GM21825 (cell line): ENCODE measurements around the gene HSD17B1.

Experiments
- ATAC-seq: cut with Tn5 transposase; IDR thresholded peaks from one replicate; pipeline ENCODE4 v1.9.1; 2021; ENCODE audit warnings: mild to moderate bottlenecking, moderate library complexity; ENCODE audit not compliant: unreplicated experiment

HSD17B1 gene

GRCh38 chr17:42565523-42566214 is 12.9 kb downstream of the HSD17B1 start:
- no peak for ATAC-seq

- ATAC-seq: no peak
Observed at GRCh38 chr17:42566215-42566882, 13.6 kb downstream of the HSD17B1 start.

- no peak for ATAC-seq
Observed at GRCh38 chr17:42566883-42567573, 14.3 kb downstream of the HSD17B1 start, which contains the start of gene MLX. TSS of gene MLX (plus strand) at chr17:42567100. CDS start at chr17:42567125, 25 bp downstream.

GRCh38 chr17:42568341-42569111 is 15.8 kb downstream of the HSD17B1 start:
- ATAC-seq: no peak

- ATAC-seq: no peak
Observed at GRCh38 chr17:42571435-42572225, 18.9 kb downstream of the HSD17B1 start.

DNA sequence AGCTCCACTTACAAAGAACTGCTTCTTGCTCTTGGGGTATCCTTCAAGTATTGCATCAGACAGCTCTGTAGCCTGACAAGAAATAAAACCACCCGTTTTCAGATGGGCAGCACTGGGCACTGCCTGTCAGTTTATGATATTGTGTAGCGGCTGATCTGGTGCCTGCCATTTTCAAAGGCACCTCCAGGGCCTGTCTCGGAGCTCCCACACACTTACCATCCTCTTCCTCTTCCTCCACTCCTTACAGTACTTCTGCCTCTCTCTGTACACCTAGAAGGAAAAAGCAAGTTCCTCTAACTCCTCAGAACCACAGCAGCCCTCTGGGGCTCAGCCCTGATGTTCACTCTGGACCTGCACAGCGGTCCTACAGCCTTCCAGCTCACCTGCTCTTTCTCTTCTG is 20.4 kb downstream of the HSD17B1 start:
- no peak for ATAC-seq

- no peak for ATAC-seq
Observed at GRCh38 chr17:42574463-42574862, 21.7 kb downstream of the HSD17B1 start.

DNA sequence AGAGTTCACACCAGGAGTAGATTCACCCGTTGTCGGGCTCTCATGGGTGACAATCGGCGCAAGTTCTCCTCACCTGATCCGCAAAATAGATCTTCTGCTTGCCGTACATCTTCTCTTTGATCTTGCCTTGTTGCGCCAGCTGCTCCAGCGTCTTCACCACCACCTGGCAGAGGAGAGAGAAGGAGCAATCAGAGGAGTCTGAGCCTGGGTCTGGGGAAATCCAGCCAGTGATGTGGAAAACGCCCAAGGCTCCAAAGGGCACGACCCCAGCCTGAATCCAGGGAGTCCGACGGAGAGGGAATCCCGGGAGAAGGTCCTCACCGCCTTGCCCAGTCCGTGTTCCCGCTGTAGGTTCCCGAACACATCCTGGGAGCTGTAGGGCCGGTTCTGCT is 24.4 kb downstream of the HSD17B1 start:
- no peak for ATAC-seq

- peak; percentile 63 for ATAC-seq
Observed at GRCh38 chr17:42577532-42578281, 25.0 kb downstream of the HSD17B1 start, which contains the start of gene PSMC3IP. TSS of gene PSMC3IP (minus strand) at chr17:42577729. CDS start at chr17:42577686, 43 bp downstream.

GRCh38 chr17:42578282-42578869 is 25.7 kb downstream of the HSD17B1 start:
- ATAC-seq: peak; percentile 53

DNA sequence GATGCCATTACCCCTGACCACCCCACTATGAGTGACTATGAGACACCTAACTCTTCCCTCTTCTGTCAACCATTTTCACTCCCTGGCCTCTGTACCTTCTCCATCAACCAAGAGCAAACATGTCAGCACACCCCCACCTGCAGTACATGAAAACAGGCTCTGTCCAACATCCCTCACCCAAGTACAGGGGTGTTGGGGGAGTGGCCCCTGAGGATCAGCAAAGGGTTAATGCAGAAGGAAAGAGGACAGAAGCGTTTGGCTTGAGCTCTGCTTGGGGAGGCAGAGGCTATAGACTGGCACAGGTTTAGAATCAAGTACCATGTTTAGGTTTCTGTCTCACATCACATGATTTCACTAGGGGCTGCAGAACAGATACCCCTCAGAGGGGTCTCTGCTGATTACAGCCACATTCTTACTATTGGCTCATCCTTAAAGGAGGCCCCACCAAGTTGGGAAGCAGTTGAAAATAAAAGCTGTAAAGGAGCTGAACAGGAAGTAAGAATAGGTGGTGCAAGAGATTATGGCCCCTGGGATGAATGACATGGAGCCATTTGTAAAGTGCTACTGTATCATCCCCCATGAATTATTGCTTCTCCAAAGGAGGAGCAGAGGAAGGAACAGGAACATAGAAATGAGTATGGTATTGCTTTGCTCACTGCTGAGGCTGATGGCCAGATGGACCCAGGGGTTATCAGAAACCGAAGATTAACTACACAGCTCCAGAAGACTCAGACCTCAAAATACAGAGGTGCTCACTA is 27.2 kb downstream of the HSD17B1 start:
- ATAC-seq: no peak

DNA sequence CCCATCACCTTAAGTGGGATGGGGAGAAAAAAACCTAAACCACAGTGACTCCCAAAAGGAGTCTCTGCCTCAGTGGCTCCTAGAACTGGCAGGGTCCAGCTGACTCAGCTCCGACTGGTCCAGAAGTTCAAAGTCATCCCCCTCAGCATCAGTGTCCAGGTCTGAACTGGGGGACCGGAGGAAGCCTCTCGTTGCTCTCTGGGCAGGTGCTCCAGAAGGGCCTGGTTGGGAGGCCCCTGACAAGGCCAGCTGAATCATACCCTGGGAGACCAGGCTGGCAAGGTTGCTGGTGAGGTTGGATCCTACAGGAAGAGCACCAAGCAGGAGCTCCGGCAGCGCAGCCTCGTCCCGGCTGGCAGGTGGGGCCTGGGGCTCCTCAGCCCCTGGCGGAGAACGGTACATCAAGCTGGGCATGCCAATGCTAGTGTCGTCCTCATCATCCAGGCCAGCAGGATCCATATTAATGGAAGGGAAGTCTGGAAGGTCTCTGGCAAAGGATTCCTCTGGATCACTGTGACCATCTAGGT is 29.1 kb downstream of the HSD17B1 start:
- ATAC-seq: no peak

DNA sequence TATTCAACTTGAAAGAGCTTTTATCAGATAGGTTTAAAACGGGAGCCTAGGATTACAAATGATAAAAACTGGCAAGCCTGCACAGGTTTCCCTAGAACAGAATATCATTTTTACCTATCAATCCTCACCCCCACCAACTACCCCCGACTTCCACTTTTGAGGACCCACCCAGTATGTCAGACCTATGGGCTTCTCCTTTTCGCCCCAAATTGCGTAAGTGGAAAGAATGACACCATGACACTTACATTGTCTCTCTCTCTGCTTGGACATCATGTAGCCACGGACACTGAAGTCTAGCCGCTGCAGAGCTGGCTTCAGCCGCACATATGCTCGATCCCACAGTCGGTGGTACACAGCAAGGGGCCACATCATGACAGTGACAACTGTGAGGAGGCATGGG is 32.2 kb downstream of the HSD17B1 start:
- ATAC-seq: no peak

DNA sequence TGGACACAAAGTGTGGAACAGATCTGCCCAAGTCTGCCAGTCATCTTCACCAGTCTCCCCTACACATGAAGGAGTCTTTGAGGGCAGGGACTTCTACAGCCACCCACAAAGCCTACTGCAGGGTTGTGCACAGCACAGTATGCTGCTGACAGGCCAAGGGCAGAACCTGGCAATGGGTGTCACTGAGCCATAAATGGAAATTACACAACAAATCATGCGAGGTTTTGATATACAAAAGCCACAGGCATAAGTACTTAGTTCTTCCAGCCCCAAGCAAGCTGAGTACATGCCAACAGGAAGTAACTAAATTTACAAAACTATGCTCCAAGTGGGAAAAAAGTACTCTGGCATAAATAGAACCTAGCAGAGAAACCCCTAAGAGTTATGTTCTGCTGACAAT is 32.6 kb downstream of the HSD17B1 start:
- no peak for ATAC-seq

- ATAC-seq: no peak
Observed at GRCh38 chr17:42586514-42587230, 33.9 kb downstream of the HSD17B1 start.

DNA sequence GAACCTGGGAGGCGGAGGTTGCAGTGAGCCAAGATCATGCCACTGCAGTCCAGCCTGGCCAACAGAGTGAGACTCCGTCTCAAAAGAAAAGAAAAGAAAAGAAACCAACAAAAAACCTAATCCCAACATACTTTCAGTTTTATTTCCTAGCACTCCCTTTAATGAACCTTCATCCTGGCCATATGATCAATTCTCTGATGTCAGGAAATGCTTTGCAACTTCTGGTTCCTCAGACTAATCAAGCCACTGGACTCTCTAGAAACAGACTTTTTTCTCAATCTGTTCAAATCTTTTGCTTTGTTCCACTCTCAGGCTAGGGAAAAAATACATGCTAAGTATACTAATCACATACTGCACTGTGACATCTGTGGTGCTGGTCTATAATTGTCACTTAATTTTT is 38.2 kb downstream of the HSD17B1 start:
- no peak for ATAC-seq

GRCh38 chr17:42591411-42591810 is 38.7 kb downstream of the HSD17B1 start:
- no peak for ATAC-seq

- no peak for ATAC-seq
Observed at GRCh38 chr17:42596386-42596785, 43.7 kb downstream of the HSD17B1 start.
